ENCODE data around the gene TJP2.

The TJP2 gene

GRCh38 chr9:69255591-69255990 is 81.5 kb downstream of the TJP2 start:
- Mint-ChIP-seq H3K4me1 (no peaks in the 10 kb centered on the region), H3K9me3 (no peaks in the 10 kb centered on the region), H3K36me3 (peaks cover 9% of the 10 kb centered on the region), H3K27ac (no peak overlapping the region), H3K4me3 (no peak overlapping the region)
- ATAC-seq (no peak), DNase-seq (ENCODE audit: low spot score in 2 of 2) (no peak)

GRCh38 chr9:69258551-69258950 is 84.5 kb downstream of the TJP2 start:
- Mint-ChIP-seq H3K9me3 (no peaks in the 10 kb centered on the region), H3K4me3 (no peak overlapping the region), H3K4me1 (no peaks in the 10 kb centered on the region), H3K36me3 (no peaks in the 10 kb centered on the region), H3K27ac (no peak overlapping the region)
- ATAC-seq (no peak), DNase-seq (ENCODE audit: low spot score in 2 of 2) (no peak)

- ATAC-seq: no peak
- H3K27ac Mint-ChIP-seq: no peak overlapping the region
- no peak overlapping the region for H3K4me3 Mint-ChIP-seq
- no peak for DNase-seq (ENCODE audit: low spot score in 2 of 2)
- H3K4me1 Mint-ChIP-seq: no peaks in the 10 kb centered on the region
- no peaks in the 10 kb centered on the region for H3K36me3 Mint-ChIP-seq
- H3K9me3 Mint-ChIP-seq: no peaks in the 10 kb centered on the region
Measured at GRCh38 chr9:69260161-69260560, 86.1 kb downstream of the TJP2 start.

GRCh38 chr9:69261636-69262035 is 87.6 kb downstream of the TJP2 start:
- no peak overlapping the region for H3K4me3 Mint-ChIP-seq
- DNase-seq (ENCODE audit: low spot score in 2 of 2): no peak
- H3K36me3 Mint-ChIP-seq: no peaks in the 10 kb centered on the region
- H3K9me3 Mint-ChIP-seq: no peaks in the 10 kb centered on the region
- no peaks in the 10 kb centered on the region for H3K4me1 Mint-ChIP-seq
- H3K27ac Mint-ChIP-seq: no peak overlapping the region
- no peak for ATAC-seq

- ATAC-seq: no peak
- Mint-ChIP-seq H3K9me3 (peaks cover 2% of the 10 kb centered on the region), H3K4me3 (no peak overlapping the region), H3K36me3 (no peaks in the 10 kb centered on the region), H3K4me1 (no peaks in the 10 kb centered on the region), H3K27ac (no peak overlapping the region)
- DNase-seq (ENCODE audit: low spot score in 2 of 2): no peak
Measured at GRCh38 chr9:69264526-69264925, 90.4 kb downstream of the TJP2 start.

GRCh38 chr9:69265891-69266290 is 91.8 kb downstream of the TJP2 start:
- Mint-ChIP-seq H3K36me3 (no peaks in the 10 kb centered on the region), H3K27ac (no peak overlapping the region), H3K4me3 (no peak overlapping the region), H3K9me3 (peaks cover 2% of the 10 kb centered on the region), H3K4me1 (no peaks in the 10 kb centered on the region)
- DNase-seq (ENCODE audit: low spot score in 2 of 2) (no peak), ATAC-seq (no peak)

GRCh38 chr9:69272212-69272611 is 98.1 kb downstream of the TJP2 start:
- H3K9me3 Mint-ChIP-seq: peaks cover 2% of the 10 kb centered on the region
- H3K4me1 Mint-ChIP-seq: no peaks in the 10 kb centered on the region
- ATAC-seq (no peak), DNase-seq (ENCODE audit: low spot score in 2 of 2) (no peak)
- no peaks in the 10 kb centered on the region for H3K36me3 Mint-ChIP-seq
- H3K27ac Mint-ChIP-seq: no peak overlapping the region
- H3K4me3 Mint-ChIP-seq: no peak overlapping the region

- Mint-ChIP-seq H3K27ac (no peak overlapping the region), H3K9me3 (peaks cover 8% of the 10 kb centered on the region), H3K4me1 (no peaks in the 10 kb centered on the region), H3K4me3 (no peak overlapping the region), H3K36me3 (no peaks in the 10 kb centered on the region)
- DNase-seq (ENCODE audit: low spot score in 2 of 2) (no peak), ATAC-seq (no peak)
Measured at GRCh38 chr9:69273161-69273560, 99.1 kb downstream of the TJP2 start.

GRCh38 chr9:69276775-69277174 is 102.7 kb downstream of the TJP2 start:
- H3K27ac Mint-ChIP-seq: no peak overlapping the region
- no peak for ATAC-seq
- peaks cover 9% of the 10 kb centered on the region for H3K9me3 Mint-ChIP-seq
- no peak for DNase-seq (ENCODE audit: low spot score in 2 of 2)
- H3K4me1 Mint-ChIP-seq: no peaks in the 10 kb centered on the region
- no peaks in the 10 kb centered on the region for H3K36me3 Mint-ChIP-seq
- no peak overlapping the region for H3K4me3 Mint-ChIP-seq

GRCh38 chr9:69279084-69279731 is 105.1 kb downstream of the TJP2 start:
- peak; percentile 84 for ATAC-seq
- Mint-ChIP-seq H3K9me3 (peaks cover 9% of the 10 kb centered on the region), H3K4me3 (no peak overlapping the region), H3K36me3 (no peaks in the 10 kb centered on the region), H3K27ac (no peak overlapping the region), H3K4me1 (no peaks in the 10 kb centered on the region)
- peak in 1 of 2 donors; percentile 50 for DNase-seq (ENCODE audit: low spot score in 2 of 2)

GRCh38 chr9:69279733-69280132 is 105.7 kb downstream of the TJP2 start:
- Mint-ChIP-seq H3K9me3 (peaks cover 9% of the 10 kb centered on the region), H3K36me3 (no peaks in the 10 kb centered on the region), H3K4me3 (no peak overlapping the region), H3K27ac (no peak overlapping the region), H3K4me1 (no peaks in the 10 kb centered on the region)
- DNase-seq (ENCODE audit: low spot score in 2 of 2) (no peak), ATAC-seq (no peak)

GRCh38 chr9:69283003-69283402 is 108.9 kb downstream of the TJP2 start:
- Mint-ChIP-seq H3K27ac (no peak overlapping the region), H3K4me1 (no peaks in the 10 kb centered on the region)
- no peak for ATAC-seq

GRCh38 chr9:69292078-69292477 is 118.0 kb downstream of the TJP2 start:
- DNase-seq (ENCODE audit: low spot score in 2 of 2): no peak
- Mint-ChIP-seq H3K4me3 (no peak overlapping the region), H3K27ac (no peak overlapping the region), H3K9me3 (no peaks in the 10 kb centered on the region), H3K36me3 (no peaks in the 10 kb centered on the region), H3K4me1 (no peaks in the 10 kb centered on the region)
- no peak for ATAC-seq

More at GRCh38 chr9:69283003-69283402, 108.9 kb downstream of the TJP2 start:
- DNase-seq (ENCODE audit: low spot score in 2 of 2): no peak
- Mint-ChIP-seq H3K4me3 (no peak overlapping the region), H3K36me3 (no peaks in the 10 kb centered on the region), H3K9me3 (peaks cover 5% of the 10 kb centered on the region)

- Mint-ChIP-seq H3K36me3 (no peaks in the 10 kb centered on the region), H3K4me1 (no peaks in the 10 kb centered on the region), H3K9me3 (no peaks in the 10 kb centered on the region), H3K27ac (no peak overlapping the region), H3K4me3 (no peak overlapping the region)
- ATAC-seq (no peak), DNase-seq (ENCODE audit: low spot score in 2 of 2) (no peak)
Measured at GRCh38 chr9:69293156-69293555, 119.1 kb downstream of the TJP2 start.

GRCh38 chr9:69295872-69296552 is 121.9 kb downstream of the TJP2 start:
- Mint-ChIP-seq H3K27ac (no peak overlapping the region), H3K4me3 (no peak overlapping the region), H3K9me3 (no peaks in the 10 kb centered on the region), H3K4me1 (no peaks in the 10 kb centered on the region), H3K36me3 (no peaks in the 10 kb centered on the region)
- no peak for ATAC-seq
- no peak for DNase-seq (ENCODE audit: low spot score in 2 of 2)

GRCh38 chr9:69297300-69297980 is 123.4 kb downstream of the TJP2 start:
- no peak for ATAC-seq
- H3K27ac Mint-ChIP-seq: no peak overlapping the region
- no peaks in the 10 kb centered on the region for H3K9me3 Mint-ChIP-seq
- no peak overlapping the region for H3K4me3 Mint-ChIP-seq
- H3K36me3 Mint-ChIP-seq: no peaks in the 10 kb centered on the region
- no peaks in the 10 kb centered on the region for H3K4me1 Mint-ChIP-seq
- DNase-seq (ENCODE audit: low spot score in 2 of 2): no peak

Data from stimulated activated effector memory CD8-positive, alpha-beta T cell treated with anti-CD3 and anti-CD28 coated beads, Interleukin-12 subunit alpha, Interleukin-12 subunit beta, amount 100 ng/mL, for 72 hours (primary cell).